ENCODE results near the gene HOXD11. TPM values are rescaled to one million over a fixed set of nuclear protein-coding genes. Genes with fewer than 3 reads are reported as not detected.

HOXD11 gene
- total RNA-seq, 2 experiments from 2014 or later, result not detected

DNA sequence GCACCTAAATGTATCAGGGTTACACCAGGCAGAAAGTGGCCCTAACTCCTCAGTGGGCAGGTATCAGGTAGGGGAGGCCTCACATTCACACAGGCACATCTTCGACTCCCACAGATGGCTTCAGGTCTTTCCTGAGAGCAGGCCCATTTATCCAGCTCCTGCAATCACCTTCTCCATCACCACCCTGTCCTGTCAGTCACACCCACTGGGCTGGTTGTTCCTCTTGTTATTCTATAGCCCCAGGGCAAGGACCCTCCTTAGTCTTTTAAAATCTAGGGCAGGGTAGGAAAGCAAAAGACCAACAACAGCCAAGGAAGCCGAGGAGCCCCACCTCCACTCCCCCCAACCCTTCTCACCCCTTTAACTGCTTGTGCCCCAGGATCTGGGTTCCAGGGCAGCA is 35.2 kb downstream of the HOXD11 start:
- DNase-seq (ENCODE audit: low spot score), result no peak
- CTCF ChIA-PET (ENCODE audit: unreplicated experiment), result no interaction called here

DNA sequence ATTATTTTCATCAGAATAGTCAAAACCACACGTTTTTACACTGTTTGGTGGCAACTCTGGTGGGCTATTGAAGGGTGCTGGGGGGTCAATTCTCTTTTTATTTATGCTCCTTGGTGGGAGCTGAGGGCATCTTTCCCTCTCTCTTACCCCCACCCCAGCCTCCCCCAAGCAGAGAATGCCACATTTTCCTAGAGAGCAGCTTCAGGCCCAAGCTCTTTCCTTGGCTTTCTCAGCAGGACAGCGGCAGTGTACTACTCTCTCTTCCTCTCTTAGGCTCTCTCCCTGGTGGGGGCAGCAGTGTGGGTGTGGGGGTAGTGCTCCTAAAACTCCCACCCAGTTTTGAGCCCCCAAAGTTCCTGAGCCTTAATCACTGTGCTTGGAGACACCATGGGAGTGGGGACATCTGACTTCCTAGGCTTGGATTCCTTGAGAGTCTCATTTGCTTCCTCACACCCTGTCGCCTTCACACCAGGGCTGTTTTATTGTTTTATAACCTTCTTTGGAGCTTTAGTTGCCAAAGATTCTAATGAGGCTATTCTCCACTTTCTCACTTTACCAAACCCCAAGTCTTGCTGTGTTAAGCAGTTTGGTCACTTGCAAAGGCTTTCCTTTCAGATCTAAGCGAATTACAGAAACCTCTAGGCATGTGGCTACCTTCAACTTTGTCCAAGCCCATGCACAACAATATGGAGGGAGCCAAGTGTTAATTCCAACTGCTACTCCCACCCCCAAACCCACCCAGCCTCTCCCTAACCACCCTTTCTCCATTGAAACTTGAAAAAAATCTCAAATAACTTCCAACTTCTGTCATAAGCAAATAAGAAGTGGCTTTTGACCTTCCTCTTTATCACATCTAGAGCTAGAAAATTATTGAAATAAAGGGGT is 38.2 kb downstream of the HOXD11 start:
- no peaks in the 10 kb centered on the region for H3K36me3 ChIP-seq (ENCODE audit: insufficient read depth, low read length)
- H3K9me3 ChIP-seq (ENCODE audit: low read length), result no peaks in the 10 kb centered on the region
- no peak overlapping the region for H3K4me3 ChIP-seq (ENCODE audit: low read depth, low read length, poor library complexity, severe bottlenecking)
- no peak overlapping the region for H2AFZ ChIP-seq (ENCODE audit: low read length)
- no peaks in the 10 kb centered on the region for H3K9me2 ChIP-seq (ENCODE audit: insufficient read depth, low read length)
- H3K79me2 ChIP-seq (ENCODE audit: insufficient read depth, low read depth, low read length), result no peaks in the 10 kb centered on the region
- no TSS peak for BruUV-seq (replicated peaks)
- no peak overlapping the region for H3K4me2 ChIP-seq (ENCODE audit: low read length)
- ChIA-PET CTCF (ENCODE audit: unreplicated experiment) (no interaction called here), POLR2A (interaction anchor here (0.6 to 1.8 kb wide), 2 partner anchors 9 to 193 kb away, joined by 3 read pairs; no protein-coding TSS in a partner anchor)
- peaks cover 3% of the 10 kb centered on the region for H3K4me1 ChIP-seq (ENCODE audit: insufficient read depth, low read length, poor library complexity, severe bottlenecking)
- no peak for TF ChIP-seq EZH2phosphoT487 (IDR thresholded peaks at IDR 0.05; ENCODE audit: borderline replicate concordance, low read depth, low read length)
- TF ChIP-seq, protein P1, sequence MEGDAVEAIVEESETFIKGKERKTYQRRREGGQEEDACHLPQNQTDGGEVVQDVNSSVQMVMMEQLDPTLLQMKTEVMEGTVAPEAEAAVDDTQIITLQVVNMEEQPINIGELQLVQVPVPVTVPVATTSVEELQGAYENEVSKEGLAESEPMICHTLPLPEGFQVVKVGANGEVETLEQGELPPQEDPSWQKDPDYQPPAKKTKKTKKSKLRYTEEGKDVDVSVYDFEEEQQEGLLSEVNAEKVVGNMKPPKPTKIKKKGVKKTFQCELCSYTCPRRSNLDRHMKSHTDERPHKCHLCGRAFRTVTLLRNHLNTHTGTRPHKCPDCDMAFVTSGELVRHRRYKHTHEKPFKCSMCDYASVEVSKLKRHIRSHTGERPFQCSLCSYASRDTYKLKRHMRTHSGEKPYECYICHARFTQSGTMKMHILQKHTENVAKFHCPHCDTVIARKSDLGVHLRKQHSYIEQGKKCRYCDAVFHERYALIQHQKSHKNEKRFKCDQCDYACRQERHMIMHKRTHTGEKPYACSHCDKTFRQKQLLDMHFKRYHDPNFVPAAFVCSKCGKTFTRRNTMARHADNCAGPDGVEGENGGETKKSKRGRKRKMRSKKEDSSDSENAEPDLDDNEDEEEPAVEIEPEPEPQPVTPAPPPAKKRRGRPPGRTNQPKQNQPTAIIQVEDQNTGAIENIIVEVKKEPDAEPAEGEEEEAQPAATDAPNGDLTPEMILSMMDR (conservative IDR thresholded peaks at IDR 0.05; ENCODE audit: low read length), result no peak
- no peak overlapping the region for H3K27ac ChIP-seq (ENCODE audit: low read depth, low read length, poor library complexity, severe bottlenecking)
- DNase-seq (ENCODE audit: low spot score), result no peak
- intact Hi-C loops (cut with micrococcal nuclease; ENCODE audit: unreplicated experiment), result no loop called here
- H4K20me1 ChIP-seq (ENCODE audit: insufficient read depth, low read length), result no peaks in the 10 kb centered on the region

More for the DNA sequence above, 35.2 kb downstream of the HOXD11 start:
- no peak overlapping the region for H3K27ac ChIP-seq (ENCODE audit: low read depth, low read length, poor library complexity, severe bottlenecking)
- H3K4me3 ChIP-seq (ENCODE audit: low read depth, low read length, poor library complexity, severe bottlenecking), result no peak overlapping the region
- TF ChIP-seq, protein P1 (conservative IDR thresholded peaks at IDR 0.05; ENCODE audit: low read length), result no peak
- no peak for TF ChIP-seq EZH2phosphoT487 (IDR thresholded peaks at IDR 0.05; ENCODE audit: borderline replicate concordance, low read depth, low read length)
- H3K4me1 ChIP-seq (ENCODE audit: insufficient read depth, low read length, poor library complexity, severe bottlenecking), result peaks cover 3% of the 10 kb centered on the region
- no peaks in the 10 kb centered on the region for H3K9me3 ChIP-seq (ENCODE audit: low read length)
- H4K20me1 ChIP-seq (ENCODE audit: insufficient read depth, low read length), result no peaks in the 10 kb centered on the region
- no peak overlapping the region for H2AFZ ChIP-seq (ENCODE audit: low read length)
- H3K4me2 ChIP-seq (ENCODE audit: low read length), result no peak overlapping the region
- no peaks in the 10 kb centered on the region for H3K36me3 ChIP-seq (ENCODE audit: insufficient read depth, low read length)
- no peaks in the 10 kb centered on the region for H3K9me2 ChIP-seq (ENCODE audit: insufficient read depth, low read length)
- POLR2A ChIA-PET, result no interaction called here
- intact Hi-C loops (cut with micrococcal nuclease; ENCODE audit: unreplicated experiment), result no loop called here
- no peaks in the 10 kb centered on the region for H3K79me2 ChIP-seq (ENCODE audit: insufficient read depth, low read depth, low read length)
- BruUV-seq (replicated peaks), result no TSS peak

DNA sequence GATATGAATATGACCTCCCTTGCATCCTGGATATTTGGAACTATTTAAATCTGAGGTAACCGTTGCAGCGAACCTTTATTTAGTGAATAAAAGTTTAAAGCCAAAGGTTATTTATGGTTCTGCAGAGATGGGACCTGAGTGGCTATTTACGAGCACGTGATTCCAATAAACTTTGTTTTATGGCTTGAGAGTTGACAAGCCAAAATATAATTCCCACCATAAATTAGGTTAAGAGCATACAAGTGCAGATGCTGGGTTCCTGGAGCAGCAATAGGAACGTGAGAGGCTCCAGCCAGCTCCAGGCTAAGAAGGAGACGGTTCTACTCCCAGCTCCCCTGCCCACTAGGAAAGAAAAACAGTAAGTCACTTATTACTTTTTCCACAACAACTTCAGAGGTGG is 39.0 kb downstream of the HOXD11 start:
- BruUV-seq (replicated peaks), result no TSS peak
- Histone ChIP-seq H3K79me2 (ENCODE audit: insufficient read depth, low read depth, low read length) (no peaks in the 10 kb centered on the region), H3K4me1 (ENCODE audit: insufficient read depth, low read length, poor library complexity, severe bottlenecking) (no peaks in the 10 kb centered on the region), H3K4me2 (ENCODE audit: low read length) (no peak overlapping the region), H3K9me2 (ENCODE audit: insufficient read depth, low read length) (no peaks in the 10 kb centered on the region), H3K9me3 (ENCODE audit: low read length) (no peaks in the 10 kb centered on the region), H3K36me3 (ENCODE audit: insufficient read depth, low read length) (no peaks in the 10 kb centered on the region), H3K27ac (ENCODE audit: low read depth, low read length, poor library complexity, severe bottlenecking) (no peak overlapping the region), H2AFZ (ENCODE audit: low read length) (no peak overlapping the region), H3K4me3 (ENCODE audit: low read depth, low read length, poor library complexity, severe bottlenecking) (no peak overlapping the region), H4K20me1 (ENCODE audit: insufficient read depth, low read length) (no peaks in the 10 kb centered on the region)
- DNase-seq (ENCODE audit: low spot score), result no peak
- CTCF ChIA-PET (ENCODE audit: unreplicated experiment), result no interaction called here
- TF ChIP-seq, protein P1 (conservative IDR thresholded peaks at IDR 0.05; ENCODE audit: low read length), result no peak
- TF ChIP-seq EZH2phosphoT487 (IDR thresholded peaks at IDR 0.05; ENCODE audit: borderline replicate concordance, low read depth, low read length), result no peak
- intact Hi-C loops (cut with micrococcal nuclease; ENCODE audit: unreplicated experiment), result no loop called here
- POLR2A ChIA-PET, result no interaction called here
